ENCODE measurements around the gene MOSMO.
"Not testable (repeated sequence)": the region's sequence is repeated elsewhere in the genome, so short reads cannot be mapped to it uniquely, and the experiment has no call there.

Gene MOSMO

DNA sequence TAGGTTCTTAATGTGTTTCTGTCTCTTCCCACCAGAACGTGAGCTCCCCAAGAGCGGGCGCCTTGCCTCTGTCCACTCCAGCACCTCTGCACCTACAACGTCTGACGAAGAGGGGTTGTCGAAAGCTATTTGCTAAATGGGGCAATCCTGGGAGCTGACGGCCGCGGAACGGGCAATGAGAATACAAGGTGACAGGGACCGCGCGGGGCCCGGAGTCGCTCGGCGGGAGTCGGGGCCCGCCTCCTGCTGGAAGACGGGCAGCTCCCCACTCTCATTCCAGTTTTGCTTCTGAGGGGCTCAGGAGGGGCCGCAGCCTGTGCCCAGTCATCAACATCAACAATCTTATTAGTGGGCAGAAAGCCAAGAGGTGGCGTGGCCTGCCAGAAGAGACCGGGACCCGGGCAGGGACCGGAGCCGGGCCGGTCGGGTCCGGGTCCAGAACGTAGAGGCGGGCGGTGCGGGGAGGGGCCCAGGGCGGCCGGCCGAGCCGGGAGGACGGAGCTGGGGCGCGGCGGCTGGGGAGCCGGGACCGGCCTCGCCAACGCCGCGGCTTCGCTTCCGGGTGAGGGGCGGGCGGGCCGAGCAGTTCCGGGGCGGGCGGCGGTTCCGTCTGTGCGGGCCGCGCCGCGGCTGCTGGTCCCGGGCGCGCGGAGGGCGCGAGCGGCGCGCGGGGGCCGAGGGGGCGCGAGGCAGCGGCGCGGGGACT is at the start of gene MOSMO:
Gene MOSMO, plus strand, starts transcription at position 603 of the 706 bp plus-strand sequence. CDS start 191 bp downstream, outside the sequence.
- DNase-seq = peak in 1 of 2 experiments; percentile 2

DNA sequence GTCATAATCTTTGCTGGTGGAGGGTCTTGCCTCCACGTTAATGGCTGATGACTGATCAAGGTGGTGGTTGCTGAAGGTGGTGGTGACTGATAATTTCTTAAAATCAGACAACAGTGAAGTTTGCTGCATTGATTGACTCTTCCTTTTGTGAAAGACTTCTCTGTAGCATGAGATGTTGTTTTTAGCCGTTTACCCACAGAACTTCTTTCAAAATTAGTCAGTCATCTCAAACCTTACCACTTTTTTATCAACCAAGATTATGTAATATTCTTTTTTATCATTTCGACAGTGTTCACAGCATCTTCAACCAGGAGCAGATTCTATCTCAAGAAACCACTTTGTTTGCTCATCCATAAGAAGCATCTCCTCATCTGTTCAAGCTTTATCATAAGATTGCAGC is 48.9 kb upstream of the MOSMO start:
- no peak for DNase-seq

- no peak for DNase-seq
Measured at GRCh38 chr16:21962475-21962874, 45.4 kb upstream of the MOSMO start.

- no peak for DNase-seq
Measured at GRCh38 chr16:21963887-21964286, 44.0 kb upstream of the MOSMO start.

- DNase-seq = no peak
Measured at GRCh38 chr16:21964353-21964752, 43.6 kb upstream of the MOSMO start.

- DNase-seq = no peak
Measured at GRCh38 chr16:21971856-21972255, 36.1 kb upstream of the MOSMO start.

GRCh38 chr16:21973945-21974344 is 34.0 kb upstream of the MOSMO start:
- DNase-seq = no peak

GRCh38 chr16:21980032-21980431 is 27.9 kb upstream of the MOSMO start:
- DNase-seq = no peak

GRCh38 chr16:21982108-21982507 is 25.8 kb upstream of the MOSMO start:
- DNase-seq = no peak

- no peak for DNase-seq
Measured at GRCh38 chr16:21984062-21984461, 23.8 kb upstream of the MOSMO start.

DNA sequence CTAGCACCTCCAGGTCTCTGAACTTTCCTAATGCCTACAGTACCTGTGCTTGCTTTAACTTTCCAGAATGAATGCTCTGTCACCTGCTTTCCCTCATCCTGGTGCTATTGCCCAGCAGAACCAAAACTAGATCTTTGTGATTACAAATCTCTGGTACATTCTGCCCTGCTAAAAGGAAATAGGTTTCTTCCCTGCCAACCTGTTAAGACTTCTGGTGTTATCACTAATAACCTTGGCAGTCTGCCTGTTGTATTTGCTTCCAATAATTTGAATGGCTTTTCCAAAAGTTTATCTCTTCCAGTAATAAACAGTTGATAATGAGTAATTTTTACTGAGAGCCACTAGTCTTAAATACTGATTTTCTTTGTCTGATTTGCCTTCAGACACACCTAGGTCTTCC is 22.4 kb upstream of the MOSMO start:
- DNase-seq = no peak

- no peak for DNase-seq
Measured at GRCh38 chr16:21986692-21987246, 21.1 kb upstream of the MOSMO start.

GRCh38 chr16:21987498-21987897 is 20.4 kb upstream of the MOSMO start:
- DNase-seq = no peak

- DNase-seq = no peak
Measured at GRCh38 chr16:21989133-21989532, 18.8 kb upstream of the MOSMO start.

- DNase-seq = no peak
Measured at GRCh38 chr16:21989751-21990150, 18.2 kb upstream of the MOSMO start.

- no peak for DNase-seq
Measured at GRCh38 chr16:21990381-21990944, 17.4 kb upstream of the MOSMO start.

- no peak for DNase-seq
Measured at GRCh38 chr16:21991621-21992020, 16.3 kb upstream of the MOSMO start.

- no peak for DNase-seq
Measured at GRCh38 chr16:21994856-21995465, 12.9 kb upstream of the MOSMO start.

DNA sequence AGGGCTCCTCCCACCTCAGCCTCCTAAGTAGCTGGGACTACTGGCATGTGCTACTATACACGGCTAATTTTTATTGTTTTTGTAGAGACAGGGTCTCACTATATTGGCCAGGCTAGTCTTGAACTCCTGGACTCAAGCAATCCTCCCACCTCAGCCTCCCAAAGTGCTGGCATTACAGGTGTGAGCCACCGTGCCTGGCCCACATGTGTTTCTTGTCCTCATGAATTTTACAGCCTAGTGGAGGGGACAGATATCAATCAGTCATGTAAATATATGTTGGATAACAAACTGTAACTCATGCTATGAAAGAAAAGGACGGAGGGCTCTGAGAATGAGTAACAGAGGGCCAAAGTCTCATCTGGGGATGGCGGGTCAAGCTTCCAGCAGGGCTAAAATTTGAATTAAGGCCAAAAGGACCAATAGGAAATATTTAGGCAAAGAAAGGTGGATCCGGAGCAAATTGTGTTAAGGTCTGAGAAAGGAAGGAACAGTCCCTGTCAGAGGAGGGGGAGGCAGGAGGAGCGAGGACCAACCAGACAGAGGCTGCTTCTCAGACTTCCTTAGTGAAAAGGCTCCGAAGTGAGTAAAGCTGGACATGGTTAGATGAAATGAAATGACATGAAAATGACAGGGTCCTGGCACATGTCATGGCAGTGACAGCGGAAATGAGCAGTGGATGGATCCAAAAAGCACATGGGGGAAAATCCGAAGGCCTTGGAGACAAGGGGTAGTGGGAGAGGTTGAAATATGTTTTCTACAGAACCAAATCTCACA is 10.8 kb upstream of the MOSMO start:
- no peak for DNase-seq

DNA sequence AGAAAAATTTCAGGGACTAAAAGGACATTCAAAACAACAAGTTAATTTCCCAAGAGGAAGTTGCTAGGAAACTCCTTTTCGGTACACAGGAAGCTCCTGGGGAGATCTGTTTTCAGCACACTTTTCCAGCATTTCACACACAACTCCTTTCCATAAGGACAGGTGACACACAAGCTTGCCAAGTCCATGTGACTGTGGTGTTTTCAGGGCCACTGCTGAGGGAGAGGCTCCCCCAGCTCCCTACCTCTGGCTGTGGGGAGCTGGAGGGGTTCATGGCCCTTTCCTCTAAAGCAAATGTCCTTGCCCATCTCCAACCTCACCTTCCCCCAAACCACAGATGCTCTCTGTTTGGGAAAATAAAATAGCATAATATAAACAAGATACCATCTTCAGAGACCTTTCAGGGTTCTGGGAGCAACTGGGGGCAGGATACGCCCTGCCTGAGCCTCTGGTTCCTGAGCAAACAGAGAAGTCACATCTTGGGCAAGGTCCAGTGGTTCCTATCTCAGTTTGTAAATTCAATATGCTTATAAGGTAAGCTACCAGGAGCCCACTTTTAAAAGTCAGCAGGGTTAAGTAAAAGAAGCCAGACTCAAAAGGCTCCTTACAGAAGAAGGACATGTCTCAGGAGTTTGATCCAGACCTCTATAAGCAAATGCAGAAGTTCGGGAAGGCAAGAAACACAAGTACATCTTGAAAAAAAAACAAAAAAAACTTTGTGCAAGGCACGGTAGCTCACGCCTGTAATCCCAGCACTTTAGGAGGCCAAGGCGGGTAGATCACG is 10.0 kb upstream of the MOSMO start:
- no peak for DNase-seq

DNA sequence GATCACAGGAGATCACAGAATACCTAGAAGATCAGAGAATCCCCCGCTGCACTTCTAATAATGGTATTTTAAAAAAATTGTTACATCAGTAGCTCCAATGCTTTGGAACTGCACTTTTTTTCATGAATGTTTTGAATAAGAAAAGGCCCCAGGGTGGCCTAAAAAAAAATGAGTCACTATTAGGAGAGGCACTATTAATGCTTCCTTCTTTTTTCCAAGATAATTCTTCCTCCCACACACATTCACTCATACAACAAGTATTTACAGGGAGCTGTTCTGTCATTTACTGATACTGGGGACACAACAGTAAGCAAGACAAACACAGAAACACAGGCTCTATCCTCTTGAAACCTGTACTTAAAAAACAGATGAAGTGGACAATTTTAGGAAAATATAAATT is 6.3 kb upstream of the MOSMO start:
- DNase-seq = no peak

DNA sequence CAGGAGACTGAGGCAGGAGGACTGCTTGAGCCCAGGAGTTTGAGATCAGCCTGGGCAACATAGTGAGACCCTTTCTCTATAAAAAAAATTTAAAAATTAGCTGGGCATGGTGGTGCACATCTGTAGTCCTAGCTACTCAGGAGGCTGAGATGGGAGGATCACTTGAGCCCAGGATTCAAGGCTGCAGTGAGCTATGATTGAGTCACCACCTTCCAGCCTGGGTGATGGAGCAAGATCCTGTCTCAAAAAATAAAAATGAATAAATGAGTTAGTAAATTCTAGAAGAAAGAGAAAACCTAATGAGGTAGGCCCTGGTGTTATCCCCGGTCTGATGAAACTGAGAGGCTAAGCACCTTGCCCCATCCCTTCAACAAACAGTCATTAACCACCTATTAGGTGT is 5.9 kb upstream of the MOSMO start:
- DNase-seq = not testable (repeated sequence)

GRCh38 chr16:22003195-22003594 is 4.7 kb upstream of the MOSMO start:
- no peak for DNase-seq

Measured in NCI-H187 (cell line).